GM21717 (cell line): ENCODE results near the gene GDPD1.
"Not testable (repeated sequence)": the region's sequence is repeated elsewhere in the genome, so short reads cannot be mapped to it uniquely, and the experiment has no call there.

ENCODE experiments used
- ATAC-seq: cut with Tn5 transposase; IDR thresholded peaks from one replicate; pipeline ENCODE4 v1.9.1; 2021; ENCODE audit warnings: mild to moderate bottlenecking, moderate library complexity; ENCODE audit not compliant: unreplicated experiment

The GDPD1 gene

DNA sequence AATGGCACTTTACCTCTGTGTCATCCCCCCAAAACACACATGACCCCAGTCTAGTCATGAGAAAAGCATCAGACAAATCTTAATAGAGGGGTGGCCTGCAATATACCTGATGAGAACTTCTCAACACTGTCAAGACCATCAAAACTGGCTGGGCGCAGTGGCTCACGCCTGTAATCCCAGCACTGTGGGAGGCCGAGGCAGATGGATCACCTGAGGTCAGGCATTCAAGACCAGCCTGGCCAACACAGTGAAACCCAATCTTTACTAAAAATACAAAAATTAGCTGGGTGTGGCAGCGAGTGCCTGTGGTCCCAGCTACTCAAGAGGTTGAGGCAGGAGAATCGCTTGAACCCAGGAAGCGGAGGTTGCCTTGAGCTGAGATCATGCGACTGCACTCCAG lies 91.2 kb downstream of the GDPD1 start:
- not testable (repeated sequence) for ATAC-seq

DNA sequence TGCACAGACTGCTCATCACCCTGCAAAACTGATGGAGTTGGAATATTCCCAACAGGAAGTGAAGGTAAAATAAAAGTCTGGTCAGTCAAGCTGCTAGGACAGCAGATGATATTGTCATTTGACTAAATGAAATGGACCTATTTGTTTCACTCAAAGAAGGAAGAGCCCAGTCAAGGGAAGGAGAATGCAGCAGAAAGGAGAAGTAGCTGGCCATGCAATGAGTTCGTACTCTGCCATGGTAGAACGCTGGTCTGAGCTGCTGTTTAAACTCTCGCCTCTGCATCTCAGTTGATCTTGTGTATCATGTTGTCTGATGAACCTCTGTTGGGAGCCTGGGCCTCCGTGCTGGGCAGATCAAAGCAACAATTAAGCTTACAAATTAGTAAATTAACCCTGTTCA lies 95.6 kb downstream of the GDPD1 start:
- ATAC-seq, result no peak
